KBM-7 (cell line): ENCODE results near the gene PDZD2.

Experiments used
- DNase-seq: peaks from one replicate; pipeline ENCODE4 v3.0.0-alpha.2; 2015
- in situ Hi-C: fragments of 300-500 bp; cut with MboI; formaldehyde crosslinking; loops from 2 replicates; pipeline ENCODE4 v1.14.3; 2020; ENCODE audit warnings: low sequenced_read_pairs, low pct_unique_long_range_greater_than_20kb, mixed read lengths

The PDZD2 gene

GRCh38 chr5:32145378-32145777 is 506.4 kb downstream of the PDZD2 start:
- in situ Hi-C loops, result no loop called here
- DNase-seq, result no peak

GRCh38 chr5:32147236-32147635 is 508.3 kb downstream of the PDZD2 start:
- in situ Hi-C loops, result no loop called here
- no peak for DNase-seq

GRCh38 chr5:32147959-32148358 is 509.0 kb downstream of the PDZD2 start:
- in situ Hi-C loops, result no loop called here
- DNase-seq, result no peak

DNA sequence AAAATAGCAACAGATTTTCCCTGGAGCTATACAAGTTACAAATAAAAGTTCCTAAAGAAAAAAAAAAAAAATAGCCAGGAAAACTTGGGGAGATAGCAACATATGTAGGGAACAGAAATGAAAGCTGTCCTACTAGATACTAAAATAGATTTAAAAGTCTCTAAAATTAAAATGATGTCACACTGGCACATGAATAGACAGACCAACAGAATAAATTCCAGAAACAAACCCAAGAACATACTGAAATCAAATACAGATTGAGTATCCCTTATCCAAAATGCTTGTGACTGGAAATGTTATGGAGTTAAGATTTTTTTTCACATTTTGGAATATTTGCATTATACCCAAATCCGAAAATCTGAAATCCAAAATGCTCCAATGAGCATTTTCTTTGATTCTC is 511.4 kb downstream of the PDZD2 start:
- in situ Hi-C loops, result no loop called here
- DNase-seq, result no peak

DNA sequence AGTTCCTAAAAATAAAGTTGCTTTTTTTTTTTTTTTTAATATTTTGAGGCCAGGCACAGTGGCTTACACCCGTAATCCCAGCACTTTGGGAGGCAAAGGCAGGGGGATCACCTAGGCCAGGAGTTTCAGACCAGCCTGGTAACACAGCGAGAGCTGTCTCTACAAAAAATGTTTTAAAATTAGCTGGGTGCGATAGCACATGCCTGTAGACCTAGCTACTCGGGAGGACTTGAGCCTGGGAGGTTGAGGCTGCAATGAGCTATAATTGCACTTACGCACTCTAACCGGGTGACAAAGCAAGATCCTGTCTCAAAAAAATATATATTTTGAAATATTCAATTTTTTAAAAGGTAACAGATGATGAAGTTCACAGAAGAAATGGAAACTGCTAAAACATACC is 512.3 kb downstream of the PDZD2 start:
- in situ Hi-C loops, result no loop called here
- DNase-seq, result no peak

GRCh38 chr5:32153723-32154122 is 514.8 kb downstream of the PDZD2 start:
- in situ Hi-C loops, result no loop called here
- no peak for DNase-seq

GRCh38 chr5:32155211-32155610 is 516.3 kb downstream of the PDZD2 start:
- in situ Hi-C loops, result no loop called here
- DNase-seq, result no peak

GRCh38 chr5:32156635-32157034 is 517.7 kb downstream of the PDZD2 start:
- no peak for DNase-seq
- in situ Hi-C loops, result no loop called here

- no peak for DNase-seq
- in situ Hi-C loops, result no loop called here
These were observed 518.1 kb downstream of the PDZD2 start for GRCh38 chr5:32157078-32157477.

DNA sequence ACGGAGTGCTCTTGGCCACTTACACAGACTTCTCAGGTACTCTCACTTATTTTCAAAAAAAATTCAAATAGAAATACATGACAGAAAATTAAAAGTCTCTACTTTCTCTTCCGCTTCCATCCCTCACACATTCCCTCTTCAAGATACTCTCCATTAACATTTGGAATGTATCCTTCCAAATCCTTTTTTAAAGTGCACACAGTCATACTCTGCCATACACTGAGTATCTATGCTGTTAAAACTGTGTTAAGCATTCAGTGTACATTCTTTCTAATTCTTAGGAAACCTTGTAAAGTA is 519.7 kb downstream of the PDZD2 start:
- in situ Hi-C loops, result no loop called here
- no peak for DNase-seq

DNA sequence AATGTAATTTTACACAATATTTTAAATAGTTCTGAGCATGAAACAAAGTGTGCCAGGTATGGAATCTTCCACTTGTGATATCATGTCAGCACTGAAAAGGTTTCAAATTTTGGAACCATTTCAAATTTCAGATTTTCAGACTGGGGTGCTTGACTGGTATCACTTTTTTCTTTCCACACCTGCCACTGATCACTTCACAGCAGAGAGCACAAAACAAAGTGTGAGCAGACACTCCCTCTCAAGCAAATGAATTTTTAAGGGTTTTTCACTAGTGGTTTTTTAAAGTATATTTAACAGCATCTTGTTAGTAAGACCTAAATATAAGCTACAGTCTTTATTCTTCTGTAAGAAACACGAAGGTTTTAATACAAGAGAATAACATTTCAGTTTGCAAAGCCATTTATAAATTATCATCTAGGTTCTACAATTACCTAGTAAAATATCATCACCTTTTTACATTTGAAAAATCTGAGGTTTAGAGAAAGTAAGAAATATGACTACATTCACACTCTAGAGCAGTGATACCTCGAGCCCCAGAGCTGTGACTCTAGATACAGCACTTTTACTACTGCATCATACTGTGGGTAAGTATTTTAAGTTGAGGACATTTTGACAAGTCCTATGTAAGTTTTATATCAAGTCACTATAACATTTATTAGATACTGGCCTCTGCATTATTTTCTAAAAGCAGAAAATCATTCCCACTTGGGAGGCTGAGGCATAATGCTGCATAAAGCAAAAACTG is 520.6 kb downstream of the PDZD2 start:
- DNase-seq, result no peak
- in situ Hi-C loops, result no loop called here

- in situ Hi-C loops, result no loop called here
These were observed 521.3 kb downstream of the PDZD2 start for GRCh38 chr5:32160228-32160627.

More at GRCh38 chr5:32160228-32160627, 521.3 kb downstream of the PDZD2 start:
- no peak for DNase-seq
